GM12872 (cell line): ENCODE results near the gene MT1H.

Experiments used
- CTCF ChIP-seq: IDR thresholded peaks from 3 replicates; pipeline ENCODE4 v1.5.1; 2011; ENCODE audit warnings: low read depth, mild to moderate bottlenecking, low read length, moderate library complexity; ENCODE audit not compliant: insufficient read depth

The MT1H gene

GRCh38 chr16:56633535-56633934 lies 36.1 kb upstream of the MT1H start:
- no peak for TF ChIP-seq CTCF

- no peak for TF ChIP-seq CTCF
Measured at GRCh38 chr16:56634715-56635440, 34.7 kb upstream of the MT1H start.

GRCh38 chr16:56635441-56635967 lies 34.1 kb upstream of the MT1H start:
- TF ChIP-seq CTCF, result no peak

- no peak for TF ChIP-seq CTCF
Measured at GRCh38 chr16:56636616-56637413, 32.8 kb upstream of the MT1H start.

GRCh38 chr16:56637814-56638750 lies 31.5 kb upstream of the MT1H start, which contains the start of gene MT1A:
MT1A (plus strand) TSS chr16:56638666; CDS start chr16:56638739, 73 bp downstream.
- TF ChIP-seq CTCF, result no peak

GRCh38 chr16:56639045-56639444 lies 30.6 kb upstream of the MT1H start:
- no peak for TF ChIP-seq CTCF

- no peak for TF ChIP-seq CTCF
Measured at GRCh38 chr16:56640076-56640475, 29.5 kb upstream of the MT1H start.
